ENCODE measurements around the gene QKI.

GRCh38 chr6:163390770-163391169 lies 23.7 kb upstream of the QKI start:
- TF ChIP-seq EZH2 (IDR thresholded peaks at IDR 0.05; ENCODE audit: insufficient read depth, low read length) (no peak), CTCF (IDR thresholded peaks at IDR 0.05; ENCODE audit: insufficient read depth, low read depth, low read length) (no peak)
